Fibroblast of skin of back (primary cell): ENCODE results near the gene CHD3.

ENCODE experiments used
- DNase-seq: peaks from one replicate; pipeline ENCODE4 v3.0.0-alpha.2; 2013

CHD3 gene

GRCh38 chr17:7873051-7873450 is 15.5 kb upstream of the CHD3 start:
- DNase-seq: no peak

DNA sequence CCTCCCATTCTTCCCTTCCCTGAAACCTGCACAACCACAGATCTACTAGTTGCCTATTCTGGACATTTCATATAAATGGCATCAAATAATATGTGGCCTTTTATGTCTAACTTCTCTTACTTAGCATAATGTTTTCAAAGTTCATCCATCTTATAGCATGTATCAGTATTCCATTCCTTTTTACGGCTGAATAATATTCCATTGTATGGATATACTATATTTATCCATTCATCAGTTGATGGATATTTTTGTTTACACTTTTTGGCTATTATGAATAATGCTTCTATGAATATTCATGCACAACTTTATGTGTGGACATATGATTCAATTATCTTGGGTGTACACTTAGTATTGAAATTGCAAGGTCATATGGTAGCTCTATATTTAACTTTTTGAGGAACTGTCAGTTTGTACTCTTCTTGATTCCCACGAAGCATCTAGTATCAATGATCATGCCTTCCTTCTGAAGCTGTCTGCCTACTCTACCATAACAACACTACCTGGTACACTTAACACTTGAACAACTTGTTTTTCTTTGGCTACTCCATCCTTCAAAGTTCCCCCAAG is 12.7 kb upstream of the CHD3 start:
- no peak for DNase-seq

DNA sequence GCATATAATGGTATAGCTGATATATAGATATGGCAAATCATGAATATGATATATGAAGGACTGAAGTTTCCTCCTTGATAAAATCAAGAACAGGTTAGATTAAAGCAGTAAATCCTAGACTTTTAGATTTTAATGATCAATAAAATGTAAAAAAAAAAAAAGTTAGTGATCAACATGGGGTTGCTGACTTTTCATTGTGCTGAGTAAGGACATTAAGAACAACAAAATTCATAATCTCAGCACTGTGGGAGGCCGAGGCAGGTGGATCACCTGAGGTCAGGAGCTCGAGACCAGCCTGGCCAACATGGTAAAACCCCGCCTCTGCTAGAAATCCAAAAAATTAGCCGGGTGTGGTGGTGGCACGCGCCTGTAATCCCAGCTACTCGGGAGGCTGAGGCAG is 10.4 kb upstream of the CHD3 start:
- no peak for DNase-seq

GRCh38 chr17:7880076-7880868 is 8.3 kb upstream of the CHD3 start:
- no peak for DNase-seq

DNA sequence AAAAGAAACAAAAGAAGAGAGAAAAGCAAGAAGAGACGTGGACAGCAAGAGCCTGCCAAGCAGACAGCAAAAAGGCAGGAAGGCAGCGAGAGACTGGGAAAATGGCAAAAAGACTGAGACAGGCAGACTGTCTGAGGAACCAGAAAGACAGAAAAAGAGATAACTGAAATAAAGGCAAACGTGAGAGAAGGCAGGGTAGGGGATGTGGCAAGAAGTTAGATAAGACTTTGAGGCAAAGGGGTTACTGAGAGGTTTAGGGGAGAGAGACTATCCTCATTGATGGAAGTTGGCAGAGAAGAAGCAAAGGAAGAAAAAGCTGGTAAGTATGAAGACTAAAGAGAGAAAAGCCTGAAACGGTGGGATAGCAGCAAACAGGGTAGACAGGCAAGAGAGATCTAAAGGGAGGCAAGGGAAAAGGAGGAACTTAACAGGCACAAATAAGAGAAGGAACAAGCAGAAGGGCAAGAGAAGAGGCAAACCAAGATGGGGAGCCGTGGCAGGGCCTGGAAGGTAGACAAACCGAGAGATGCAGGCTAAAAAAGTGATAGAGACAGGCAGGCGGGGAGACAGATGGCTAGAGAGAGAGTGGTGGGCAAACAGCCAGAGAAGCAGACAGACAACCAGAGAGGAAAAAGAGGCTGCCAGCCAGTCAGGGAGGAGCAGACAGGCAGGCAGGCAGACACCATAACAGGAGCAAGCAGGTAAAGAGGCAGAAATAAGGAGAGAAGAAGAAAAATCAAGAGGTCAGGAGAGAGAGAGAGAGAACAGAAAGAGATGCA is 7.1 kb upstream of the CHD3 start:
- DNase-seq: no peak

- DNase-seq: no peak
Observed at GRCh38 chr17:7882068-7882467, 6.5 kb upstream of the CHD3 start.

- DNase-seq: no peak
Observed at GRCh38 chr17:7882629-7883028, 6.0 kb upstream of the CHD3 start.

- DNase-seq: peak; percentile 53
Observed at GRCh38 chr17:7883781-7884386, 4.7 kb upstream of the CHD3 start.

- DNase-seq: peak; percentile 27
Observed at GRCh38 chr17:7884581-7885366, 3.8 kb upstream of the CHD3 start.

GRCh38 chr17:7885367-7886226 is 3.0 kb upstream of the CHD3 start:
- peak; percentile 63 for DNase-seq

GRCh38 chr17:7886227-7887037 is 2.2 kb upstream of the CHD3 start:
- DNase-seq: peak; percentile 27

DNA sequence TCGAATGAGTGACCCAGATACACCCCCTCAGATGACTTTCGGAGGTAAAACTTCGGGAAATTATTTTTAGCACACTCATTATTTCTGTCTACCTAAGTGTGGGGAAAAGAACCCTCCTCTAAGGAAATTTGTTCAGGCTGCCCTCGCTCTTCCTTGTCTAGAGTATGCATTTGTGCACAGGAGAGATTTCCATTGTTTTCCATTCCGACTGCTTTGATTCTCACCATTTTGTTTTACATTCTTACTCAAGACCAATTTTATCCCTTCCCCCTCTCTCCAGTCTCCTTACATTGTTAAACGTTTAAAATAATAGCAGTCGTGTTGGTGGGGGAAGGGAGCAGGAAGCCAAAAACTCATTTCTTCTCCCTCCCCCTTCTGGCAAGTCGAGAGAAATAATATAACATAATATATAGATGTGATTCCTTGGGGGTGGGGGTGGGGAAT is 1.5 kb upstream of the CHD3 start:
- no peak for DNase-seq

GRCh38 chr17:7887482-7888183 is 956 bp upstream of the CHD3 start:
- DNase-seq: peak; percentile 99

GRCh38 chr17:7889166-7889955 is 772 bp downstream of the CHD3 start:
- DNase-seq: peak; percentile 93

- no peak for DNase-seq
Observed at GRCh38 chr17:7893187-7893880, 4.7 kb downstream of the CHD3 start.

GRCh38 chr17:7894226-7894625 is 5.6 kb downstream of the CHD3 start:
- DNase-seq: no peak

DNA sequence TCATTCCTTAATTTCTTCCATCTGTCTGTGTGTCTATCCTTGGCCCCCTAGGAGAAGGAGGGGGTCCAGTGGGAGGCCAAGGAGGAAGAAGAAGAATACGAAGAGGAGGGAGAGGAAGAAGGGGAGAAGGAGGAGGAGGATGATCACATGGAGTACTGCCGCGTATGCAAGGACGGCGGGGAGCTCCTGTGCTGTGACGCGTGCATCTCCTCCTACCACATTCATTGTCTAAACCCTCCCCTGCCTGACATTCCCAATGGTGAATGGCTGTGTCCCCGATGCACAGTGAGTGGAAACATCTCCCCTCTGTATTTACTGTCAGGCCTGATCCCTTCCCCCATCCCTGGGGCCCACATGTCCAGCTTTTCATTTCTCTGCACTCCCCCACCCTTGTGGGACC is 6.3 kb downstream of the CHD3 start:
- DNase-seq: no peak

- DNase-seq: no peak
Observed at GRCh38 chr17:7897090-7897489, 8.5 kb downstream of the CHD3 start.
